Gastrocnemius medialis (tissue), 4 donors: ENCODE measurements around the gene YIPF6.
A peak's percentile ranks its signal among the peaks of the same experiment; 100 is the strongest.

ENCODE experiments used
- CTCF ChIP-seq, 5 experiments: fragments of 450-650 bp in 3 of 5; fragments of 200-600 bp in 2 of 5; sonication (generic) in 2 of 5; IDR thresholded peaks in 4 of 5; conservative IDR thresholded peaks in 1 of 5; 1 replicate in 4 of 5; 2 replicates in 1 of 5; pipeline ENCODE4 v1.5.1; 2016 to 2019; ENCODE audit warnings: antibody characterized with exemption in 5 of 5, mild to moderate bottlenecking in 3 of 5, moderate library complexity in 3 of 5
- POLR2A ChIP-seq, 2 donors: fragments of 450-650 bp; IDR thresholded peaks; one replicate each; pipeline ENCODE4 v1.6.1; 2017; ENCODE audit warnings: antibody characterized with exemption in 2 of 2, mild to moderate bottlenecking in 2 of 2, moderate library complexity in 2 of 2

GRCh38 chrX:68498508-68499379 lies at the start of gene YIPF6:
- TF ChIP-seq CTCF (IDR thresholded peaks at IDR 0.05 in 4 of 5, conservative IDR thresholded peaks at IDR 0.05 in 1 of 5) (no peak), POLR2A (IDR thresholded peaks at IDR 0.05) (peak; percentile 82 to 86)
